Measurements from ENCODE around the gene ST6GAL1.

GRCh38 chr3:186996356-186996755 lies 66.0 kb downstream of the ST6GAL1 start:
- TF ChIP-seq CTCF (conservative IDR thresholded peaks at IDR 0.05; ENCODE audit: low read depth in 2 of 2): no peak
- no peak for TF ChIP-seq REST (IDR thresholded peaks at IDR 0.05; ENCODE audit: unreplicated experiment)
- no peak for TF ChIP-seq EZH2 (IDR thresholded peaks at IDR 0.05; ENCODE audit: low read depth, unreplicated experiment)
- TF ChIP-seq POLR2AphosphoS5 (IDR thresholded peaks at IDR 0.05; ENCODE audit: low read depth): no peak
- no peak for TF ChIP-seq ZNF114 (CRISPR knock-in tag; IDR thresholded peaks at IDR 0.05)
- no peak for TF ChIP-seq EZH2phosphoT487 (IDR thresholded peaks at IDR 0.05; ENCODE audit: unreplicated experiment)
- no peak for TF ChIP-seq ETS1 (IDR thresholded peaks at IDR 0.05)
- TF ChIP-seq CREB1 (CRISPR knock-in tag; IDR thresholded peaks at IDR 0.05; ENCODE audit: low read depth): no peak
- TF ChIP-seq ZNF462 (CRISPR knock-in tag; IDR thresholded peaks at IDR 0.05): no peak
- no peak for TF ChIP-seq JUNB (IDR thresholded peaks at IDR 0.05; ENCODE audit: unreplicated experiment)
